Colonic mucosa (tissue), 4 donors: Measurements from ENCODE around the gene KDM4B. TPM values are rescaled to one million over a fixed set of nuclear protein-coding genes. Genes with fewer than 3 reads are reported as not detected.

Experiments used
- DNase-seq: peaks from one replicate; pipeline ENCODE4 v3.0.0-alpha.2; 2020
- H3K27ac ChIP-seq: fragments of 200-600 bp; one replicate; pipeline ENCODE4 v1.8.0; 2021
- H3K27me3 ChIP-seq: fragments of 200-600 bp; one replicate; pipeline ENCODE4 v1.8.0; 2021
- H3K36me3 ChIP-seq: fragments of 200-600 bp; one replicate; pipeline ENCODE4 v1.8.0; 2021
- H3K4me1 ChIP-seq: fragments of 200-600 bp; one replicate; pipeline ENCODE4 v1.8.0; 2021; ENCODE audit warnings: mild to moderate bottlenecking
- H3K4me3 ChIP-seq: fragments of 200-600 bp; one replicate; pipeline ENCODE4 v1.8.0; 2021
- H3K9ac ChIP-seq, 2 donors: one replicate each; pipeline ENCODE4 v1.7.0; 2013; ENCODE audit warnings: control low read depth in 2 of 2, low read depth in 2 of 2, low read length in 2 of 2
- H3K9me3 ChIP-seq: fragments of 200-600 bp; one replicate; pipeline ENCODE4 v1.8.0; 2021
- CTCF ChIP-seq: fragments of 200-600 bp; IDR thresholded peaks from one replicate; pipeline ENCODE4 v1.8.0; 2022; ENCODE audit warnings: antibody characterized with exemption, mild to moderate bottlenecking
- intact Hi-C: fragments of 100-400 bp; cut with DNase I; formaldehyde crosslinking; loops from one replicate; pipeline ENCODE4 v1.14.1; 2022
- total RNA-seq, 2 donors: library from RNA; stranded (reverse); fragmentation: NEBNext Ultra II Directional in 1 of 2; extraction: Animal tissue kit (Norgen Biotek cat#: 25700) in 1 of 2; gene quantifications; one replicate each; pipeline ENCODE4 v1.2.1, GENCODE V29; 2021
- donor health status: healthy.
- donor health status: DM: no; HTN: no; CAD: no.
- donor health status: DM: no; HTN: no; CAD: no.

The KDM4B gene
- total RNA-seq, 2 donors from 2014 or later, result 35.2 to 52.9 TPM

- intact Hi-C loops, result no loop called here
- Histone ChIP-seq H3K27ac (no peak overlapping the region), H3K27me3 (no peaks in the 10 kb centered on the region), H3K36me3 (no peaks in the 10 kb centered on the region), H3K4me3 (no peak overlapping the region), H3K9ac (no peak overlapping the region), H3K9me3 (no peaks in the 10 kb centered on the region), H3K4me1 (no peaks in the 10 kb centered on the region)
- no peak for TF ChIP-seq CTCF
- DNase-seq, result no peak
Measured at GRCh38 chr19:5023128-5023571, 54.2 kb downstream of the KDM4B start.

DNA sequence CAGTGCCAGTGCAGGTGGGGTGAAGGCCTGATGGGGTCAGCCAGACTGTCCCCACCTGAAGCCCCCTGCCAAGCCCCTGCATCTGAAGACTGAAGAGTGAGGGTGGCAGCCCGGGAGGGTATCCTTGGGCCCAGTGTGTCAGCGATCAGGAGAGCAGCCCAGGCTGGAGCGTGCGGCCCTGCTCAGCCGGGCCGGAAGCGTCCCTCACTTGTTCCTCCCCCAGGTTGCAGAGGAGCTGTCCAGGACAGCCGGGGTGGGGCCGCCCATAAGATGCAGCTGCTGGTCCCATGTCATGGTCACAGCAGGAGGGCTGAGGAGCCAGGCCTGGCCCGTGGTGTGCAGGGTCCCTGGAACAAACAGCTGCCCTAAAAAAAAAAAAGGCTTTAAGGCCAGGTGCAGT, 55.4 kb downstream of the KDM4B start:
- intact Hi-C loops, result no loop called here
- Histone ChIP-seq H3K27ac (no peak overlapping the region), H3K36me3 (no peaks in the 10 kb centered on the region), H3K4me1 (no peaks in the 10 kb centered on the region), H3K9ac (no peak overlapping the region), H3K27me3 (no peaks in the 10 kb centered on the region), H3K4me3 (no peak overlapping the region), H3K9me3 (no peaks in the 10 kb centered on the region)
- DNase-seq, result no peak
- no peak for TF ChIP-seq CTCF

DNA sequence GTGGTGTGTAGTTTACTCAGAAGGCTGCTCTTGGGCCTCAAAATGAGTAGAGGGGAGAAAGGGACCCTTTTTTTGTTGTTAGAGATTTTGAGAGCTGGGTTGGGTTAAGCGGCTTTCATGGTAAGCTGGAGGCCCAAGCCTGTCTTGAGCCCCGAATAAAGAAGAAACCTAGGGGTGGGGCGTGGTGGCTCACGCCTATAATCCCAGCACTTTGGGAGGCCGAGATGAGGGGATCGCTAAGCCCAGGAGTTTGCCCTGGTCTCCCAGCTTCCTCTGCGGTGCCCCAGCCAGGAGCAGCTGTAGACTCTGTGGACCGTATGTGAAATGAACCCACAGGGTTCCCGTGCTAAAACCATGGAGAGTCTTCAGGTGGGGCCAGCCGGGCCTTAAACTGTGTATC, 56.1 kb downstream of the KDM4B start:
- H3K9me3 ChIP-seq, result no peaks in the 10 kb centered on the region
- no peak overlapping the region for H3K27ac ChIP-seq
- intact Hi-C loops, result no loop called here
- H3K36me3 ChIP-seq, result no peaks in the 10 kb centered on the region
- TF ChIP-seq CTCF, result no peak
- H3K27me3 ChIP-seq, result no peaks in the 10 kb centered on the region
- no peak overlapping the region for H3K4me3 ChIP-seq
- DNase-seq, result no peak
- no peak overlapping the region for H3K9ac ChIP-seq
- H3K4me1 ChIP-seq, result no peaks in the 10 kb centered on the region

GRCh38 chr19:5026706-5027273, 57.9 kb downstream of the KDM4B start:
- Histone ChIP-seq H3K4me1 (no peaks in the 10 kb centered on the region), H3K36me3 (no peaks in the 10 kb centered on the region), H3K9me3 (no peaks in the 10 kb centered on the region), H3K9ac (no peak overlapping the region), H3K27ac (no peak overlapping the region), H3K4me3 (no peak overlapping the region), H3K27me3 (no peaks in the 10 kb centered on the region)
- DNase-seq, result no peak
- TF ChIP-seq CTCF, result no peak
- intact Hi-C loops, result no loop called here

DNA sequence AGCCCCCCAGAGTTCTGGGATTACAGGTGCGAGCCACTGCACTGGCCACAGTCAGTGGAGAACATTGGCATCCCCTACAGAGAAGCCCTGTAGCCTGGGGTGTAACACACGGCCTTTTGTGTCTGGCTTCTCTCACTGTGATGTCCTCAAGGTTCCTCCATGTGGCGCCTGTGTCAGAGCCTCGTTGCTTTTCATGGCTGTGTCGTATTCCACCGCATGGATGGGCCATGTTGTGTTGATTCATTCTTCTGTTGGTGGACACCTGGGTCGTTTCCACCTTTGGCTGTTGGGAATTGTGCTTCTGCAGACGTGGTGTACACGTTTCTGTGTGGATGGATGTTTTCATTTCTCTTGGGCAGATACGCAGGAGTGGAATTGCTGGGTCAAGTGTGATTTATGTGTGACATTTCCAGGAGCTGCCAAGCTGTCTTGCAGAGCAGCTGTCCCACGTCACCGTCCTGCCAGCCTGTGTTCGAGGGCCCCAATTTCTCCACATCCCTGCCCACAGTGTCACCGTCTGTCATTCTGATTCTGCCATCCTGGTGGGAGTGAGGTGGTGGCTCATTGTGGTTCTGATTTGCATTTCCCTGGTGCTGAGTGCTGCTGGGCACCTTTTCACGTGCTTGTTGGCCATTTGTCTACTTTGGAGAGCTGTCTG, 59.4 kb downstream of the KDM4B start:
- intact Hi-C loops, result no loop called here
- H3K27me3 ChIP-seq, result no peaks in the 10 kb centered on the region
- no peaks in the 10 kb centered on the region for H3K4me1 ChIP-seq
- no peak overlapping the region for H3K4me3 ChIP-seq
- DNase-seq, result no peak
- H3K27ac ChIP-seq, result no peak overlapping the region
- H3K36me3 ChIP-seq, result no peaks in the 10 kb centered on the region
- TF ChIP-seq CTCF, result no peak
- H3K9me3 ChIP-seq, result no peaks in the 10 kb centered on the region
- H3K9ac ChIP-seq, result no peak overlapping the region
